Measurements from ENCODE around the gene EEFSEC.

The EEFSEC gene

GRCh38 chr3:128320551-128321340 lies 167.5 kb downstream of the EEFSEC start:
- DNase-seq: no peak

GRCh38 chr3:128321418-128321817 lies 168.1 kb downstream of the EEFSEC start:
- DNase-seq: no peak

GRCh38 chr3:128322030-128323022 lies 169.0 kb downstream of the EEFSEC start:
- peak; percentile 56 for DNase-seq

GRCh38 chr3:128323206-128324081 lies 170.2 kb downstream of the EEFSEC start:
- DNase-seq: no peak

- DNase-seq: no peak
Measured at GRCh38 chr3:128324911-128325592, 171.8 kb downstream of the EEFSEC start.

- DNase-seq: no peak
Measured at GRCh38 chr3:128326051-128326823, 173.0 kb downstream of the EEFSEC start.

- DNase-seq: no peak
Measured at GRCh38 chr3:128327606-128328031, 174.3 kb downstream of the EEFSEC start.

- DNase-seq: no peak
Measured at GRCh38 chr3:128328546-128329458, 175.5 kb downstream of the EEFSEC start.

- DNase-seq: no peak
Measured at GRCh38 chr3:128329491-128330213, 176.4 kb downstream of the EEFSEC start.

GRCh38 chr3:128330214-128330842 lies 177.0 kb downstream of the EEFSEC start:
- DNase-seq: no peak

GRCh38 chr3:128334086-128334645 lies 180.9 kb downstream of the EEFSEC start:
- DNase-seq: no peak

GRCh38 chr3:128334766-128335165 lies 181.5 kb downstream of the EEFSEC start:
- no peak for DNase-seq

GRCh38 chr3:128335621-128336296 lies 182.5 kb downstream of the EEFSEC start:
- DNase-seq: no peak

GRCh38 chr3:128336337-128337156 lies 183.3 kb downstream of the EEFSEC start:
- DNase-seq: no peak

GRCh38 chr3:128337305-128337704 lies 184.0 kb downstream of the EEFSEC start:
- DNase-seq: no peak

GRCh38 chr3:128338536-128339330 lies 185.5 kb downstream of the EEFSEC start:
- DNase-seq: no peak

Data from hematopoietic multipotent progenitor cell treated with erythropoietin and hydrocortisone succinate and interleukin-3 and kit ligand, for 8 days (in vitro differentiated cells).